ENCODE data around the gene IL27RA.
A peak's percentile ranks its signal among the peaks of the same experiment; 100 is the strongest.

Gene IL27RA

GRCh38 chr19:14062558-14062855, 30.9 kb downstream of the IL27RA start:
- in situ Hi-C loops (cut with HindIII; ENCODE audit: low pct_ligation_motif_present, low sequenced_read_pairs), result no loop called here
- Histone ChIP-seq H3K36me3 (replicated peaks) (no peaks in the 10 kb centered on the region), H3K27me3 (replicated peaks) (peaks cover 12% of the 10 kb centered on the region), H3K27ac (no peak overlapping the region), H3K4me3 (ENCODE audit: low read depth, low read length) (no peak overlapping the region)
- no peak for DNase-seq
- TF ChIP-seq CTCF (IDR thresholded peaks at IDR 0.05; ENCODE audit: low read depth, low read length, missing control alignments), result no peak

GRCh38 chr19:14063105-14063504, 31.5 kb downstream of the IL27RA start:
- Histone ChIP-seq H3K36me3 (replicated peaks) (no peaks in the 10 kb centered on the region), H3K4me3 (ENCODE audit: low read depth, low read length) (no peak overlapping the region), H3K27ac (no peak overlapping the region), H3K27me3 (replicated peaks) (peaks cover 12% of the 10 kb centered on the region)
- DNase-seq, result no peak
- TF ChIP-seq CTCF (IDR thresholded peaks at IDR 0.05; ENCODE audit: low read depth, low read length, missing control alignments), result no peak
- in situ Hi-C loops (cut with HindIII; ENCODE audit: low pct_ligation_motif_present, low sequenced_read_pairs), result no loop called here

GRCh38 chr19:14066134-14066533, 34.6 kb downstream of the IL27RA start:
- no peak overlapping the region for H3K4me3 ChIP-seq (ENCODE audit: low read depth, low read length)
- no peaks in the 10 kb centered on the region for H3K36me3 ChIP-seq (replicated peaks)
- no peak for DNase-seq
- no peaks in the 10 kb centered on the region for H3K27me3 ChIP-seq (replicated peaks)
- no peak overlapping the region for H3K27ac ChIP-seq
- in situ Hi-C loops (cut with HindIII; ENCODE audit: low pct_ligation_motif_present, low sequenced_read_pairs), result no loop called here
- no peak for TF ChIP-seq CTCF (IDR thresholded peaks at IDR 0.05; ENCODE audit: low read depth, low read length, missing control alignments)

- no peak for TF ChIP-seq CTCF (IDR thresholded peaks at IDR 0.05; ENCODE audit: low read depth, low read length, missing control alignments)
- H3K4me3 ChIP-seq (ENCODE audit: low read depth, low read length), result no peak overlapping the region
- no peak for DNase-seq
- H3K27me3 ChIP-seq (replicated peaks), result no peaks in the 10 kb centered on the region
- H3K27ac ChIP-seq, result no peak overlapping the region
- no peaks in the 10 kb centered on the region for H3K36me3 ChIP-seq (replicated peaks)
- in situ Hi-C loops (cut with HindIII; ENCODE audit: low pct_ligation_motif_present, low sequenced_read_pairs), result no loop called here
These were observed 38.9 kb downstream of the IL27RA start for GRCh38 chr19:14070268-14071050.

- in situ Hi-C loops (cut with HindIII; ENCODE audit: low pct_ligation_motif_present, low sequenced_read_pairs), result no loop called here
- no peak for DNase-seq
- peak; percentile 16 for TF ChIP-seq CTCF (IDR thresholded peaks at IDR 0.05; ENCODE audit: low read depth, low read length, missing control alignments)
- peak within 1 kb of the TSS; percentile 63 for H3K4me3 ChIP-seq (ENCODE audit: low read depth, low read length)
- H3K36me3 ChIP-seq (replicated peaks), result no peaks in the 10 kb centered on the region
- H3K27me3 ChIP-seq (replicated peaks), result no peaks in the 10 kb centered on the region
- no peak within 1 kb of the TSS for H3K27ac ChIP-seq
These were observed 41.1 kb downstream of the IL27RA start, which contains the start of gene MISP3 for GRCh38 chr19:14072535-14073260. TSS of gene MISP3 (plus strand) at chr19:14072786. CDS start at chr19:14073310, 524 bp downstream.

All from brain microvascular endothelial cell (primary cell).